NB4 (cell line): ENCODE measurements around the gene CNTN5.
A peak's percentile ranks its signal among the peaks of the same experiment; 100 is the strongest.

Experiments
- DNase-seq: peaks from one replicate; pipeline ENCODE4 v3.0.0; 2010; ENCODE audit warnings: low read depth
- H3K4me3 ChIP-seq: one replicate; pipeline ENCODE4 v1.5.1; 2011; ENCODE audit warnings: mild to moderate bottlenecking, low read depth, low read length, moderate library complexity
- CTCF ChIP-seq: IDR thresholded peaks from one replicate; pipeline ENCODE4 v1.5.1; 2012; ENCODE audit warnings: low read depth, low read length
- MAX ChIP-seq: IDR thresholded peaks from 2 replicates; pipeline ENCODE4 v1.6.1; 2011; ENCODE audit warnings: low read depth, low read length
- MYC ChIP-seq: IDR thresholded peaks from 2 replicates; pipeline ENCODE4 v1.6.1; 2011; ENCODE audit warnings: low read depth, low read length
- POLR2A ChIP-seq: IDR thresholded peaks from 2 replicates; pipeline ENCODE4 v1.6.1; 2011; ENCODE audit warnings: mild to moderate bottlenecking; ENCODE audit not compliant: insufficient read length; ENCODE audit errors: extremely low read depth

CNTN5 gene

GRCh38 chr11:99020352-99021225 is at the start of gene CNTN5:
Gene CNTN5, plus strand, starts transcription at chr11:99020949.
- H3K4me3 ChIP-seq = no peak within 1 kb of the TSS
- peak; percentile 3 for DNase-seq
- no peak for TF ChIP-seq MAX
- TF ChIP-seq CTCF = no peak
- TF ChIP-seq MYC = no peak
- no peak for TF ChIP-seq POLR2A

- no peak overlapping the region for H3K4me3 ChIP-seq
- TF ChIP-seq MYC (no peak), POLR2A (no peak), MAX (no peak), CTCF (no peak)
- no peak for DNase-seq
Observed at GRCh38 chr11:98979205-98979604, 41.5 kb upstream of the CNTN5 start.

- TF ChIP-seq MYC (no peak), POLR2A (no peak), MAX (0 out of 2 replicates have a peak, but pooled peaks have one; percentile 5), CTCF (peak; percentile 82)
- peak; percentile 72 for DNase-seq
- H3K4me3 ChIP-seq = no peak overlapping the region
Observed at GRCh38 chr11:99015634-99016454, 4.9 kb upstream of the CNTN5 start.

GRCh38 chr11:99019696-99020095 is 1.1 kb upstream of the CNTN5 start:
- TF ChIP-seq MAX (no peak), POLR2A (no peak), CTCF (no peak), MYC (no peak)
- no peak for DNase-seq
- no peak overlapping the region for H3K4me3 ChIP-seq

- no peak for DNase-seq
- TF ChIP-seq MAX = no peak
- no peak for TF ChIP-seq POLR2A
- no peak for TF ChIP-seq MYC
- no peak for TF ChIP-seq CTCF
- H3K4me3 ChIP-seq = no peak overlapping the region
Observed at GRCh38 chr11:99037057-99037456, 16.3 kb downstream of the CNTN5 start.
